ENCODE results near the gene TMSB15B.
"Not testable (repeated sequence)": the region's sequence is repeated elsewhere in the genome, so short reads cannot be mapped to it uniquely, and the experiment has no call there.

DNA sequence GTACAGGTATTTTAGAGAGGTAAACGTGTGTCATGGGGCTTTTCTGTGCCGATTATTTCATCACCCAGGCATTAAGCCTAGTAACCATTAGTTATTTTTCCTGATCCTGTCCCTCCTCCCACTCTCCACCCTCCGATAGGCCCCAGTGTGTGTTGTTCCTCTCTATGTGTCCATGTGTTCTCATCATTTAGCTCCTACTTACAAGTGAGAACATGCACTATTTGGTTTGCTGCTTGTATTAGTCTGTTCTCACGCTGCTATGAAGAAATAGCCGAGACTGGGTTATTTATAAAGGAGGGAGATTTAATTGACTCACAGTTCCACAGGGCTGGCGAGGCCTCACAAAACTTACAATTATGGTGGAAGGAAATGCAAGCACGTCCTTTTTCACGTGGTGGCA, 53.1 kb downstream of the TMSB15B start:
- TF ChIP-seq CTCF, POLR2A (IDR thresholded peaks at IDR 0.05): not testable (repeated sequence)

Measured in thyroid gland (tissue), 4 donors.